Peyer's patch (tissue), 4 donors: ENCODE results near the gene IDE.
"Not testable (repeated sequence)": the region's sequence is repeated elsewhere in the genome, so short reads cannot be mapped to it uniquely, and the experiment has no call there.

Experiments
- POLR2A ChIP-seq, 2 donors: fragments of 450-650 bp; IDR thresholded peaks; one replicate each; pipeline ENCODE4 v1.5.1; 2017; ENCODE audit warnings: antibody characterized with exemption in 2 of 2, mild to moderate bottlenecking in 2 of 2, moderate library complexity in 2 of 2
- TF ChIP-seq, protein P1 (sequence below), 6 experiments: fragments of 450-650 bp in 4 of 6; fragments of 200-600 bp in 2 of 6; sonication (generic) in 1 of 6; IDR thresholded peaks; one replicate each; pipeline ENCODE4 v1.5.1; 2017 to 2019; ENCODE audit warnings: antibody characterized with exemption in 6 of 6, mild to moderate bottlenecking in 3 of 6, moderate library complexity in 1 of 6

DNA sequence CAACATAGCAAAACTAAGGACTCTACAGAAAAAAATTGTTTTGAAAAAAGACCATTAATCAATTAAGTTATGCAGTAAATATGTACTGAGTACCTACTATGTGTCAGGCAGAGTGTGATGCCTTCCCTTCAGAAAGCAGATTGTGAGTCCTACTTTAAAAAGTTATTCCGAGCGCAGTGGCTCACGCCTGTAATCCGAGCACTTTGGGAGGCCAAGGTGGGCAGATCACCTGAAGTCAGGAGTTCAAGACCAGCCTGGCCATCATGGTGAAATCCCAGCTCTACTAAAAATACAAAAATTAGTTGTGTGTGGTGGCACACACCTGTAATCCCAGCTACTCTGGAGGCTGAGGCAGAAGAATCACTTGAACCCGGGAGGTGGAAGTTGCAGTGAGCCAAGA lies 4.2 kb downstream of the IDE start:
- TF ChIP-seq, protein P1, sequence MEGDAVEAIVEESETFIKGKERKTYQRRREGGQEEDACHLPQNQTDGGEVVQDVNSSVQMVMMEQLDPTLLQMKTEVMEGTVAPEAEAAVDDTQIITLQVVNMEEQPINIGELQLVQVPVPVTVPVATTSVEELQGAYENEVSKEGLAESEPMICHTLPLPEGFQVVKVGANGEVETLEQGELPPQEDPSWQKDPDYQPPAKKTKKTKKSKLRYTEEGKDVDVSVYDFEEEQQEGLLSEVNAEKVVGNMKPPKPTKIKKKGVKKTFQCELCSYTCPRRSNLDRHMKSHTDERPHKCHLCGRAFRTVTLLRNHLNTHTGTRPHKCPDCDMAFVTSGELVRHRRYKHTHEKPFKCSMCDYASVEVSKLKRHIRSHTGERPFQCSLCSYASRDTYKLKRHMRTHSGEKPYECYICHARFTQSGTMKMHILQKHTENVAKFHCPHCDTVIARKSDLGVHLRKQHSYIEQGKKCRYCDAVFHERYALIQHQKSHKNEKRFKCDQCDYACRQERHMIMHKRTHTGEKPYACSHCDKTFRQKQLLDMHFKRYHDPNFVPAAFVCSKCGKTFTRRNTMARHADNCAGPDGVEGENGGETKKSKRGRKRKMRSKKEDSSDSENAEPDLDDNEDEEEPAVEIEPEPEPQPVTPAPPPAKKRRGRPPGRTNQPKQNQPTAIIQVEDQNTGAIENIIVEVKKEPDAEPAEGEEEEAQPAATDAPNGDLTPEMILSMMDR (IDR thresholded peaks at IDR 0.05): not testable (repeated sequence)
- not testable (repeated sequence) for TF ChIP-seq POLR2A (IDR thresholded peaks at IDR 0.05)
